Measurements from ENCODE around the gene ABHD12B. TPM values are rescaled to one million over a fixed set of nuclear protein-coding genes. Genes with fewer than 3 reads are reported as not detected.

Gene ABHD12B
- total and polyA plus RNA-seq, 2 of the 13 experiments (the other 11 are each of a cell fraction or from before 2014, with no cell fraction given): not detected

DNA sequence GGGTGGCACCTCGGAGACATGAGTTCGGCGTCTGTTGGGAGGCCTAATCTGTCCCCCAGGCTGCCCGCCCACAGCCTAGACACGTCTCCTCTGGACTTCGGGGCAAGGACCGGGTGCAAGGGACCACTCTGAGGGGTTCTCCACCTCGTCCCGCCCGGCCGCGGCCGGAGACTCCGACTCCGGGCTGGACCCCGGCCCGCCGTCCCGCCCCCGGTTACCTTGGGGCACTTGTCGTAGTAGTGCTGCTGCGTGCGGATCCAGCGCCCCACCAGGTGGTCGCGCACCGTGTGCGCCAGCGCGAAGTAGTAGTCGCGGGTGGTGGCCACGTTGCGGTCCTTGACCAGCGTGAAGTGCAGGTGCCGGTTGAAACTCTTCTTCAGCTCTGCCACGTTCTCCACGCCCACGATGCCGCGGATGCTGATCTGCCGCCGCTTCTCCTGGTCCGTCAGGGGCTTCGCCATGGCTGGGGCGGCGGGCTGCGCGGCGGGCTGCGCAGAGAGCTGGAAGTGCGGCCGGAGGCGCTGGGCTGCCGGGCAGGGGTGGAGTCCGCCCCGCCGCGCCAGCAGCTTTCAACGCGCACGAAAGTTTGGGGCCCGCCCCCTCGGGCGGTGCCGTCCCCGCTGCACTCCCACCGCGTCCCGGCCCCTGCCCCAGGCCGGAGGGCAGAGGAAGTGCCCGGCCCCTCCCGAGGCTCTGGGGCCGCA is 72.2 kb downstream of the ABHD12B start, which contains the start of gene PYGL (continued):
- no peak for TF ChIP-seq NFIB (CRISPR knock-in tag; IDR thresholded peaks at IDR 0.05; ENCODE audit: borderline replicate concordance)
- TF ChIP-seq ZNF121 (CRISPR knock-in tag; IDR thresholded peaks at IDR 0.05): peak; percentile 38; the same call in 1 of the 2 replicates
- TF ChIP-seq, protein P1, sequence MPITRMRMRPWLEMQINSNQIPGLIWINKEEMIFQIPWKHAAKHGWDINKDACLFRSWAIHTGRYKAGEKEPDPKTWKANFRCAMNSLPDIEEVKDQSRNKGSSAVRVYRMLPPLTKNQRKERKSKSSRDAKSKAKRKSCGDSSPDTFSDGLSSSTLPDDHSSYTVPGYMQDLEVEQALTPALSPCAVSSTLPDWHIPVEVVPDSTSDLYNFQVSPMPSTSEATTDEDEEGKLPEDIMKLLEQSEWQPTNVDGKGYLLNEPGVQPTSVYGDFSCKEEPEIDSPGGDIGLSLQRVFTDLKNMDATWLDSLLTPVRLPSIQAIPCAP (CRISPR knock-in tag; IDR thresholded peaks at IDR 0.05; ENCODE audit: low read depth): no peak
- TF ChIP-seq NCOA2 (CRISPR knock-in tag; IDR thresholded peaks at IDR 0.05): no peak
- TF ChIP-seq, protein P2, sequence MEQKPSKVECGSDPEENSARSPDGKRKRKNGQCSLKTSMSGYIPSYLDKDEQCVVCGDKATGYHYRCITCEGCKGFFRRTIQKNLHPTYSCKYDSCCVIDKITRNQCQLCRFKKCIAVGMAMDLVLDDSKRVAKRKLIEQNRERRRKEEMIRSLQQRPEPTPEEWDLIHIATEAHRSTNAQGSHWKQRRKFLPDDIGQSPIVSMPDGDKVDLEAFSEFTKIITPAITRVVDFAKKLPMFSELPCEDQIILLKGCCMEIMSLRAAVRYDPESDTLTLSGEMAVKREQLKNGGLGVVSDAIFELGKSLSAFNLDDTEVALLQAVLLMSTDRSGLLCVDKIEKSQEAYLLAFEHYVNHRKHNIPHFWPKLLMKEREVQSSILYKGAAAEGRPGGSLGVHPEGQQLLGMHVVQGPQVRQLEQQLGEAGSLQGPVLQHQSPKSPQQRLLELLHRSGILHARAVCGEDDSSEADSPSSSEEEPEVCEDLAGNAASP (CRISPR knock-in tag; IDR thresholded peaks at IDR 0.05; ENCODE audit: borderline replicate concordance): no peak
- no peak for TF ChIP-seq ZEB1 (IDR thresholded peaks at IDR 0.05; ENCODE audit: insufficient replicate concordance, low read depth)
- TF ChIP-seq ZNF780A (CRISPR knock-in tag; IDR thresholded peaks at IDR 0.05): no peak
- no peak for TF ChIP-seq PAWR (CRISPR knock-in tag; IDR thresholded peaks at IDR 0.05; ENCODE audit: borderline replicate concordance)
- no peak for TF ChIP-seq SKI (IDR thresholded peaks at IDR 0.05; ENCODE audit: partially characterized antibody)
- TF ChIP-seq, protein P3, sequence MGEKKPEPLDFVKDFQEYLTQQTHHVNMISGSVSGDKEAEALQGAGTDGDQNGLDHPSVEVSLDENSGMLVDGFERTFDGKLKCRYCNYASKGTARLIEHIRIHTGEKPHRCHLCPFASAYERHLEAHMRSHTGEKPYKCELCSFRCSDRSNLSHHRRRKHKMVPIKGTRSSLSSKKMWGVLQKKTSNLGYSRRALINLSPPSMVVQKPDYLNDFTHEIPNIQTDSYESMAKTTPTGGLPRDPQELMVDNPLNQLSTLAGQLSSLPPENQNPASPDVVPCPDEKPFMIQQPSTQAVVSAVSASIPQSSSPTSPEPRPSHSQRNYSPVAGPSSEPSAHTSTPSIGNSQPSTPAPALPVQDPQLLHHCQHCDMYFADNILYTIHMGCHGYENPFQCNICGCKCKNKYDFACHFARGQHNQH (CRISPR knock-in tag; IDR thresholded peaks at IDR 0.05): peak; percentile 24; the same call in 1 of the 2 replicates
- TF ChIP-seq ZNF709 (CRISPR knock-in tag; IDR thresholded peaks at IDR 0.05): peak; percentile 76; the same call in 1 of the 2 replicates
- TF ChIP-seq, protein P4, sequence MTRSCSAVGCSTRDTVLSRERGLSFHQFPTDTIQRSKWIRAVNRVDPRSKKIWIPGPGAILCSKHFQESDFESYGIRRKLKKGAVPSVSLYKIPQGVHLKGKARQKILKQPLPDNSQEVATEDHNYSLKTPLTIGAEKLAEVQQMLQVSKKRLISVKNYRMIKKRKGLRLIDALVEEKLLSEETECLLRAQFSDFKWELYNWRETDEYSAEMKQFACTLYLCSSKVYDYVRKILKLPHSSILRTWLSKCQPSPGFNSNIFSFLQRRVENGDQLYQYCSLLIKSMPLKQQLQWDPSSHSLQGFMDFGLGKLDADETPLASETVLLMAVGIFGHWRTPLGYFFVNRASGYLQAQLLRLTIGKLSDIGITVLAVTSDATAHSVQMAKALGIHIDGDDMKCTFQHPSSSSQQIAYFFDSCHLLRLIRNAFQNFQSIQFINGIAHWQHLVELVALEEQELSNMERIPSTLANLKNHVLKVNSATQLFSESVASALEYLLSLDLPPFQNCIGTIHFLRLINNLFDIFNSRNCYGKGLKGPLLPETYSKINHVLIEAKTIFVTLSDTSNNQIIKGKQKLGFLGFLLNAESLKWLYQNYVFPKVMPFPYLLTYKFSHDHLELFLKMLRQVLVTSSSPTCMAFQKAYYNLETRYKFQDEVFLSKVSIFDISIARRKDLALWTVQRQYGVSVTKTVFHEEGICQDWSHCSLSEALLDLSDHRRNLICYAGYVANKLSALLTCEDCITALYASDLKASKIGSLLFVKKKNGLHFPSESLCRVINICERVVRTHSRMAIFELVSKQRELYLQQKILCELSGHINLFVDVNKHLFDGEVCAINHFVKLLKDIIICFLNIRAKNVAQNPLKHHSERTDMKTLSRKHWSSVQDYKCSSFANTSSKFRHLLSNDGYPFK (CRISPR knock-in tag; IDR thresholded peaks at IDR 0.05; ENCODE audit: borderline replicate concordance): no peak; the same call in 1 of the 2 replicates
- TF ChIP-seq DNMT1 (CRISPR knock-in tag; IDR thresholded peaks at IDR 0.05): no peak
- TF ChIP-seq ZSCAN25 (CRISPR knock-in tag; IDR thresholded peaks at IDR 0.05): peak; percentile 95
- TF ChIP-seq ZNF570 (CRISPR knock-in tag; IDR thresholded peaks at IDR 0.05; ENCODE audit: borderline replicate concordance): no peak
- TF ChIP-seq ZNF230 (CRISPR knock-in tag; IDR thresholded peaks at IDR 0.05): no peak
- TF ChIP-seq ETV5 (CRISPR knock-in tag; IDR thresholded peaks at IDR 0.05; ENCODE audit: borderline replicate concordance): no peak
- peak; percentile 66; the same call in 1 of the 2 replicates for TF ChIP-seq ZIK1 (CRISPR knock-in tag; IDR thresholded peaks at IDR 0.05; ENCODE audit: borderline replicate concordance, low read depth)
- no peak; the same call in 1 of the 2 replicates for TF ChIP-seq ZNF773 (CRISPR knock-in tag; IDR thresholded peaks at IDR 0.05; ENCODE audit: borderline replicate concordance)
- TF ChIP-seq, protein P5, sequence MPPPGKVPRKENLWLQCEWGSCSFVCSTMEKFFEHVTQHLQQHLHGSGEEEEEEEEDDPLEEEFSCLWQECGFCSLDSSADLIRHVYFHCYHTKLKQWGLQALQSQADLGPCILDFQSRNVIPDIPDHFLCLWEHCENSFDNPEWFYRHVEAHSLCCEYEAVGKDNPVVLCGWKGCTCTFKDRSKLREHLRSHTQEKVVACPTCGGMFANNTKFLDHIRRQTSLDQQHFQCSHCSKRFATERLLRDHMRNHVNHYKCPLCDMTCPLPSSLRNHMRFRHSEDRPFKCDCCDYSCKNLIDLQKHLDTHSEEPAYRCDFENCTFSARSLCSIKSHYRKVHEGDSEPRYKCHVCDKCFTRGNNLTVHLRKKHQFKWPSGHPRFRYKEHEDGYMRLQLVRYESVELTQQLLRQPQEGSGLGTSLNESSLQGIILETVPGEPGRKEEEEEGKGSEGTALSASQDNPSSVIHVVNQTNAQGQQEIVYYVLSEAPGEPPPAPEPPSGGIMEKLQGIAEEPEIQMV (CRISPR knock-in tag; IDR thresholded peaks at IDR 0.05; ENCODE audit: low read depth): no peak
- TF ChIP-seq AGO1 (IDR thresholded peaks at IDR 0.05; ENCODE audit: low read depth, low read length, poor library complexity, severe bottlenecking): no peak
